HCT116 (cell line): Measurements from ENCODE around the gene APP. TPM values are rescaled to one million over a fixed set of nuclear protein-coding genes. Genes with fewer than 3 reads are reported as not detected.

ENCODE experiments used
- ATAC-seq: fragments of 200-7000 bp; cut with Tn5 transposase; 2 replicates; pipeline ENCODE4 v1.9.1; 2020; ENCODE audit warnings: mild to moderate bottlenecking, moderate library complexity
- BruUV-seq: library from RNA; stranded (reverse); fragments of 400-500 nt; replicated peaks from 2 replicates; lab custom pipeline; 2021; lab: Mats Ljungman, UMichigan
- CTCF ChIA-PET: fragments of 300-600 bp; sonication (Branson Sonifier 250); formaldehyde crosslinking; loops from one replicate; lab custom pipeline; 2021; ENCODE audit warnings: antibody characterized with exemption; lab: Charles Lee
- POLR2A ChIA-PET: fragments of 300-600, 350-600 bp; sonication (Branson Sonifier 250); formaldehyde crosslinking; loops from one replicate; lab custom pipeline; 2021; ENCODE audit warnings: antibody characterized with exemption; lab: Charles Lee
- RAD21 ChIA-PET, 2 experiments: fragments of 300-600 bp; sonication (Branson Sonifier 250); formaldehyde crosslinking; loops; one replicate each; lab custom pipeline; 2023; ENCODE audit warnings: low total read pairs in 2 of 2; ENCODE audit not compliant: uncharacterized antibody in 2 of 2, unreplicated experiment in 2 of 2, low non-redundant PET in 1 of 2; lab: Charles Lee
- DNase-seq: peaks from one replicate; pipeline ENCODE4 v3.0.0-alpha.2; 2010; ENCODE audit warnings: low read depth, low spot score
- H2AFZ ChIP-seq: fragments of 200-600 bp; shearing (Covaris generic), sonication (generic); 2 replicates; pipeline ENCODE4 v1.6.1; 2017; ENCODE audit warnings: low read depth, mixed run types, mixed read lengths, antibody characterized with exemption, low read length; ENCODE audit not compliant: poor library complexity, severe bottlenecking
- H3K27ac ChIP-seq: 2 replicates; pipeline ENCODE4 v1.5.1; 2012; ENCODE audit warnings: low read depth, low read length
- H3K27me3 ChIP-seq: fragments of 200-600 bp; sonication (generic); 2 replicates; pipeline ENCODE4 v1.6.1; 2016; ENCODE audit warnings: mixed run types, low read length, mixed read lengths; ENCODE audit not compliant: insufficient read depth
- H3K36me3 ChIP-seq, 2 experiments: fragments of 200-500 bp in 1 of 2; fragments of 200-600 bp in 1 of 2; sonication (Bioruptor generic) in 1 of 2; sonication (generic) in 1 of 2; 2 replicates each; pipeline versions ENCODE4 v1.5.1 to v1.6.1; 2014 to 2016; ENCODE audit warnings: low read length in 2 of 2, inconsistent platforms in 1 of 2, mixed read lengths in 1 of 2, mixed run types in 1 of 2; ENCODE audit not compliant: insufficient read depth in 2 of 2, control insufficient read depth in 1 of 2
- H3K4me1 ChIP-seq, 2 experiments: fragments of 200-600 bp in 1 of 2; sonication (generic) in 1 of 2; 2 replicates each; pipeline versions ENCODE4 v1.5.1 to v1.6.1; 2012 to 2017; ENCODE audit warnings: low read length in 2 of 2, inconsistent platforms in 1 of 2, mild to moderate bottlenecking in 1 of 2, mixed read lengths in 1 of 2, mixed run types in 1 of 2, moderate library complexity in 1 of 2; ENCODE audit not compliant: insufficient read depth in 2 of 2, control insufficient read depth in 1 of 2
- H3K4me2 ChIP-seq: fragments of 200-600 bp; sonication (generic); 2 replicates; pipeline ENCODE4 v1.6.1; 2017; ENCODE audit warnings: mixed run types, low read length, mixed read lengths
- H3K4me3 ChIP-seq, 2 experiments: fragments of 200-600 bp in 1 of 2; sonication (generic) in 1 of 2; replicated peaks in 1 of 2; 2 replicates each; pipeline ENCODE4 v1.5.1; 2011 to 2016; ENCODE audit warnings: low read length in 2 of 2, control low read depth in 1 of 2, low read depth in 1 of 2, mild to moderate bottlenecking in 1 of 2, mixed read lengths in 1 of 2, mixed run types in 1 of 2
- H3K79me2 ChIP-seq: fragments of 200-600 bp; sonication (generic); 2 replicates; pipeline ENCODE4 v1.6.1; 2017; ENCODE audit warnings: mild to moderate bottlenecking, mixed run types, low read length, moderate library complexity, mixed read lengths; ENCODE audit not compliant: insufficient read depth
- H3K9ac ChIP-seq: fragments of 200-600 bp; sonication (generic); 2 replicates; pipeline ENCODE4 v1.6.1; 2016; ENCODE audit warnings: low read length, mixed read lengths
- H3K9me2 ChIP-seq: fragments of 200-600 bp; sonication (generic), shearing (Covaris generic); 2 replicates; pipeline ENCODE4 v1.6.1; 2017; ENCODE audit warnings: mixed run types, mild to moderate bottlenecking, moderate library complexity; ENCODE audit not compliant: insufficient read depth
- H3K9me3 ChIP-seq, 2 experiments: fragments of 200-500 bp in 1 of 2; fragments of 200-600 bp in 1 of 2; sonication (Bioruptor generic) in 1 of 2; sonication (generic) in 1 of 2; 2 replicates each; pipeline ENCODE4 v1.6.1; 2014 to 2017; ENCODE audit warnings: low read length in 2 of 2, mixed read lengths in 2 of 2, inconsistent platforms in 1 of 2, low read depth in 1 of 2, mild to moderate bottlenecking in 1 of 2, mixed run types in 1 of 2, moderate library complexity in 1 of 2; ENCODE audit not compliant: control insufficient read depth in 1 of 2, insufficient read depth in 1 of 2
- H4K20me1 ChIP-seq: fragments of 200-600 bp; sonication (generic), shearing (Covaris generic); 2 replicates; pipeline ENCODE4 v1.6.1; 2017; ENCODE audit warnings: mixed run types, mild to moderate bottlenecking, moderate library complexity; ENCODE audit not compliant: insufficient read depth
- CBX3 ChIP-seq: IDR thresholded peaks from 2 replicates; pipeline ENCODE4 v1.6.1; 2012; ENCODE audit warnings: low read depth
- ZBTB33 ChIP-seq: IDR thresholded peaks from 2 replicates; pipeline ENCODE4 v1.6.1; 2011; ENCODE audit warnings: mild to moderate bottlenecking, low read length, moderate library complexity; ENCODE audit not compliant: insufficient replicate concordance; ENCODE audit errors: extremely low read depth
- intact Hi-C: fragments of 100-400 bp; cut with micrococcal nuclease; formaldehyde crosslinking; loops from 2 replicates; pipeline ENCODE4 v1.10.0; 2022
- total RNA-seq: library from RNA; stranded (reverse); gene quantifications from one replicate; pipeline ENCODE4 v1.2.1, GENCODE V29; 2021; ENCODE audit not compliant: unreplicated experiment

APP gene
- total RNA-seq, 1 experiment from 2014 or later: 267 TPM

GRCh38 chr21:25885880-25886279 lies 284.7 kb downstream of the APP start:
- no peak for ATAC-seq
- intact Hi-C loops: no loop called here
- no peaks in the 10 kb centered on the region for H3K9me3 ChIP-seq
- H3K27ac ChIP-seq: no peak overlapping the region
- H3K9me2 ChIP-seq: no peaks in the 10 kb centered on the region
- H3K4me2 ChIP-seq: no peak overlapping the region
- ChIA-PET CTCF (no interaction called here), POLR2A (no interaction called here), RAD21 (no interaction called here)
- H3K9ac ChIP-seq: no peak overlapping the region
- BruUV-seq: no TSS peak
- no peak overlapping the region for H2AFZ ChIP-seq
- no peaks in the 10 kb centered on the region for H3K27me3 ChIP-seq
- H3K36me3 ChIP-seq: peaks cover 5 to 10% of the 10 kb centered on the region in 2 experiments; a peak in 3 of 4 replicates
- H3K79me2 ChIP-seq: no peaks in the 10 kb centered on the region
- no peak for TF ChIP-seq ZBTB33
- DNase-seq: no peak
- no peak overlapping the region for H3K4me3 ChIP-seq
- no peaks in the 10 kb centered on the region for H3K4me1 ChIP-seq
- H4K20me1 ChIP-seq: no peaks in the 10 kb centered on the region

DNA sequence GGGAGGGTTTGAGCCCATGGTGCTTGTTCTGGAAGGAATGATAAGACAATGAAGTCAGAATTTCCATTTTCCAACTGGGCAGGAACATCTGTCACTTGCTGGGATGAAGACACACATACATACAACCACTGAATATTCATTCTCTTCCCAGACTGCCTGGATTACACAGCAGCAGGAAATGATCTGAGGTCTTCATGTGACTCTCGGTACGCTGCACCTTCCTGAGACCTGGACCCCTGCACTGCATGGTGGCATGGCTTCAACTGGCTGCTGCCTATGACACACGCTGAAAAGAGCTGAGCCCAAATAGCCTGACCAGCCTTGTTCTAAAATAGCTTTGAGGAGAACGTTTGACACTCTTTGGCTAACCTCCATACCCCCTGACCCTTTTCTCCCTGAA lies 285.2 kb downstream of the APP start:
- TF ChIP-seq CBX3: no peak
- Histone ChIP-seq H3K9ac (no peak overlapping the region), H3K4me2 (no peak overlapping the region), H3K9me3 (no peaks in the 10 kb centered on the region), H4K20me1 (no peaks in the 10 kb centered on the region), H3K9me2 (no peaks in the 10 kb centered on the region), H3K27ac (no peak overlapping the region), H3K4me1 (no peaks in the 10 kb centered on the region), H3K4me3 (no peak overlapping the region), H3K27me3 (no peaks in the 10 kb centered on the region), H3K79me2 (no peaks in the 10 kb centered on the region), H2AFZ (no peak overlapping the region), H3K36me3 (peaks cover 5 to 11% of the 10 kb centered on the region in 2 experiments; a peak in 3 of 4 replicates)
- ATAC-seq: no peak
- DNase-seq: no peak
- intact Hi-C loops: no loop called here
- CTCF ChIA-PET: no interaction called here
- no TSS peak for BruUV-seq
- POLR2A ChIA-PET: no interaction called here
- RAD21 ChIA-PET: no interaction called here
